Measurements from ENCODE around the gene SRMS. TPM values are rescaled to one million over a fixed set of nuclear protein-coding genes. Genes with fewer than 3 reads are reported as not detected.

Gene SRMS
- total and polyA plus RNA-seq, 4 donors: not detected

DNA sequence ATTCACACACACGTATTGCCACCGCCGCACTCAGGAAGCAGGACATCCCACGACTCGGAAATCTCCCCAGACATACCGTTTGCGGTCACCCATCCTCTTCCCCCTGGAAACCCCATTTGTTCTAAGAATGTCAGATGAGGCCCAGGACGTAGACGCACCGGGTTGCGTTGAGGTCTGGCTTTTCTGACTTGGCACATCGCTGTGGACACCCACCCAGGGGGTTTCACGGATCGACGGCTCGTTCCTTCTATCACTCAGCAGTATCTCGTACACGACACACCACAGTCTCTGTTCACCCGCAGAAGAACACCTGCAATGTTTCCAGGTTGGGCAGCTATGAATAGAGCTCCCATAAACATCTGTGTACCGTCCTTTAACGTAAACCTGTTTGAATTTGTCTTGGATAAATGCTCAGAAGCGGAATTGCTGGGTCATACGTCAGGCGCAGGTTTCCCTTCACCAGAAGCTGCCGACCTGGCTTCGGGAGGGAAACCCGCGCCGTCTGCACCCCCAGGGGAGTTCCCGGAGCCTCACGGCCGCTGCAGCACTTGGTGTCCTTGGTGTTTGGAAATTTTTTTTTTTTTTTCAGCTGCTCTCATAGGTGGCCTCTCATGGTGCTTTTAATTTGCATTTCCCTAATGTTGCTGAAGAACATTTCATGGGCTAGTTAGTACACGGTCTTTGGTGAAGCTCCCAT, 39.3 kb downstream of the SRMS start:
- Histone ChIP-seq H3K27me3 (ENCODE audit: control insufficient read depth in 4 of 4, insufficient read depth in 4 of 4, low read length in 3 of 4) (peaks cover 0 to 3% (median under 1%) of the 10 kb centered on the region in 4 donors), H3K9ac (ENCODE audit: low read depth in 1 of 2, low read length in 2 of 2) (no peak overlapping the region), H3K4me1 (ENCODE audit: control insufficient read depth in 4 of 4, insufficient read depth in 4 of 4, low read length in 3 of 4) (no peaks in the 10 kb centered on the region), H3K27ac (ENCODE audit: low read depth in 1 of 2, low read length in 2 of 2) (no peak overlapping the region), H3K36me3 (ENCODE audit: control insufficient read depth in 4 of 4, insufficient read depth in 3 of 4, low read depth in 1 of 4, low read length in 3 of 4) (no peaks in the 10 kb centered on the region), H3K9me3 (ENCODE audit: control insufficient read depth in 4 of 4, low read length in 3 of 4) (peaks cover 0 to 6% (median 4%) of the 10 kb centered on the region in 4 donors), H3K4me3 (ENCODE audit: low read depth in 1 of 3, low read length in 3 of 3) (no peak overlapping the region)
- 90% methylated on average over 33 of the region's 33 CpGs for WGBS
- TF ChIP-seq, protein P1, sequence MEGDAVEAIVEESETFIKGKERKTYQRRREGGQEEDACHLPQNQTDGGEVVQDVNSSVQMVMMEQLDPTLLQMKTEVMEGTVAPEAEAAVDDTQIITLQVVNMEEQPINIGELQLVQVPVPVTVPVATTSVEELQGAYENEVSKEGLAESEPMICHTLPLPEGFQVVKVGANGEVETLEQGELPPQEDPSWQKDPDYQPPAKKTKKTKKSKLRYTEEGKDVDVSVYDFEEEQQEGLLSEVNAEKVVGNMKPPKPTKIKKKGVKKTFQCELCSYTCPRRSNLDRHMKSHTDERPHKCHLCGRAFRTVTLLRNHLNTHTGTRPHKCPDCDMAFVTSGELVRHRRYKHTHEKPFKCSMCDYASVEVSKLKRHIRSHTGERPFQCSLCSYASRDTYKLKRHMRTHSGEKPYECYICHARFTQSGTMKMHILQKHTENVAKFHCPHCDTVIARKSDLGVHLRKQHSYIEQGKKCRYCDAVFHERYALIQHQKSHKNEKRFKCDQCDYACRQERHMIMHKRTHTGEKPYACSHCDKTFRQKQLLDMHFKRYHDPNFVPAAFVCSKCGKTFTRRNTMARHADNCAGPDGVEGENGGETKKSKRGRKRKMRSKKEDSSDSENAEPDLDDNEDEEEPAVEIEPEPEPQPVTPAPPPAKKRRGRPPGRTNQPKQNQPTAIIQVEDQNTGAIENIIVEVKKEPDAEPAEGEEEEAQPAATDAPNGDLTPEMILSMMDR (IDR thresholded peaks at IDR 0.05; ENCODE audit: low read depth, low read length, missing input control): no peak
- TF ChIP-seq JUND (IDR thresholded peaks at IDR 0.05) (no peak), FOXA2 (IDR thresholded peaks at IDR 0.05) (no peak)
- DNase-seq (ENCODE audit: low spot score): no peak

DNA sequence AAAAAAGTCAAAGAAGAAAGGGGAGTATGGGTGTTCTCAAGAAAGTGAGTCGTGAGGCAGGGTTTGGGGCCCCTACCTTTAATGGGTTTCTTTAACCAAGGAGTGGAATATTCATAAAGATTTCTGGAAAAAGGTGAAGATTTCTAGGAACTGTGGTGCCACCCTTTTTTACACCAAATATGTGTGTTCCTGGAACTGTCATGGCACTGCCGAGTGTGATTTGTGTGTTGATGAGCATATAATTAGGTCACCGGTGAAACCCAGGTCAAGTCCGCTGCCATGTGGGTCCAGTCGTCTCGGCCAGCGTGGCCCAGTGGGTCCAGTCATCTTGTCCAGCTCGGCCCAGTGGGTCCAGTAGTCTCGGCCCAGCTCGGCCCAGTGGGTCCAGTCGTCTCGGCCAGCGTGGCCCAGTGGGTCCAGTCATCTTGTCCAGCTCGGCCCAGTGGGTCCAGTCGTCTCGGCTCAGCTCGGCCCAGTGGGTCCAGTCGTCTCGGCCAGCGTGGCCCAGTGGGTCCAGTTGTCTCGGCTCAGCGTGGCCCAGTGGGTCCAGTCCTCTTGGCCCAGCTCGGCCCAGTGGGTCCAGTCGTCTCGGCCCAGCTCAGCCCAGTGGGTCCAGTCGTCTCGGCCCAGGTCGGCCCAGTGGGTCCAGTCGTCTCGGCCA, 40.3 kb downstream of the SRMS start:
- Histone ChIP-seq H3K36me3 (ENCODE audit: control insufficient read depth in 4 of 4, insufficient read depth in 3 of 4, low read depth in 1 of 4, low read length in 3 of 4) (no peaks in the 10 kb centered on the region), H3K9me3 (ENCODE audit: control insufficient read depth in 4 of 4, low read length in 3 of 4) (peaks cover 0 to 6% (median 4%) of the 10 kb centered on the region in 4 donors), H3K27me3 (ENCODE audit: control insufficient read depth in 4 of 4, insufficient read depth in 4 of 4, low read length in 3 of 4) (peaks cover 0 to 3% (median under 1%) of the 10 kb centered on the region in 4 donors), H3K9ac (ENCODE audit: low read depth in 1 of 2, low read length in 2 of 2) (no peak overlapping the region), H3K4me3 (ENCODE audit: low read depth in 1 of 3, low read length in 3 of 3) (no peak overlapping the region), H3K27ac (ENCODE audit: low read depth in 1 of 2, low read length in 2 of 2) (no peak overlapping the region), H3K4me1 (ENCODE audit: control insufficient read depth in 4 of 4, insufficient read depth in 4 of 4, low read length in 3 of 4) (no peaks in the 10 kb centered on the region)
- DNase-seq (ENCODE audit: low spot score): no peak
- TF ChIP-seq RAD21 (IDR thresholded peaks at IDR 0.05) (no peak), FOXA1 (IDR thresholded peaks at IDR 0.05) (no peak), EGR1 (IDR thresholded peaks at IDR 0.05; ENCODE audit: low read depth in 2 of 2) (no peak), NR2F2 (IDR thresholded peaks at IDR 0.05) (no peak), RXRA (IDR thresholded peaks at IDR 0.05) (no peak)
- TF ChIP-seq, protein P1 (IDR thresholded peaks at IDR 0.05; ENCODE audit: low read depth, low read length, missing input control): no peak
- TF ChIP-seq, protein P2, sequence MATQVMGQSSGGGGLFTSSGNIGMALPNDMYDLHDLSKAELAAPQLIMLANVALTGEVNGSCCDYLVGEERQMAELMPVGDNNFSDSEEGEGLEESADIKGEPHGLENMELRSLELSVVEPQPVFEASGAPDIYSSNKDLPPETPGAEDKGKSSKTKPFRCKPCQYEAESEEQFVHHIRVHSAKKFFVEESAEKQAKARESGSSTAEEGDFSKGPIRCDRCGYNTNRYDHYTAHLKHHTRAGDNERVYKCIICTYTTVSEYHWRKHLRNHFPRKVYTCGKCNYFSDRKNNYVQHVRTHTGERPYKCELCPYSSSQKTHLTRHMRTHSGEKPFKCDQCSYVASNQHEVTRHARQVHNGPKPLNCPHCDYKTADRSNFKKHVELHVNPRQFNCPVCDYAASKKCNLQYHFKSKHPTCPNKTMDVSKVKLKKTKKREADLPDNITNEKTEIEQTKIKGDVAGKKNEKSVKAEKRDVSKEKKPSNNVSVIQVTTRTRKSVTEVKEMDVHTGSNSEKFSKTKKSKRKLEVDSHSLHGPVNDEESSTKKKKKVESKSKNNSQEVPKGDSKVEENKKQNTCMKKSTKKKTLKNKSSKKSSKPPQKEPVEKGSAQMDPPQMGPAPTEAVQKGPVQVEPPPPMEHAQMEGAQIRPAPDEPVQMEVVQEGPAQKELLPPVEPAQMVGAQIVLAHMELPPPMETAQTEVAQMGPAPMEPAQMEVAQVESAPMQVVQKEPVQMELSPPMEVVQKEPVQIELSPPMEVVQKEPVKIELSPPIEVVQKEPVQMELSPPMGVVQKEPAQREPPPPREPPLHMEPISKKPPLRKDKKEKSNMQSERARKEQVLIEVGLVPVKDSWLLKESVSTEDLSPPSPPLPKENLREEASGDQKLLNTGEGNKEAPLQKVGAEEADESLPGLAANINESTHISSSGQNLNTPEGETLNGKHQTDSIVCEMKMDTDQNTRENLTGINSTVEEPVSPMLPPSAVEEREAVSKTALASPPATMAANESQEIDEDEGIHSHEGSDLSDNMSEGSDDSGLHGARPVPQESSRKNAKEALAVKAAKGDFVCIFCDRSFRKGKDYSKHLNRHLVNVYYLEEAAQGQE (IDR thresholded peaks at IDR 0.05): no peak
- WGBS: 90% methylated on average over 30 of the region's 30 CpGs

Data from liver (tissue), 9 donors.